ENCODE results near the gene SPPL2B. TPM values are rescaled to one million over a fixed set of nuclear protein-coding genes. Genes with fewer than 3 reads are reported as not detected.

SPPL2B gene
- total and polyA plus RNA-seq, 9 of the 15 experiments (the other 6 are each of a cell fraction or from before 2014, with no cell fraction given): 0.20 to 81.2 (median 15.1) TPM

DNA sequence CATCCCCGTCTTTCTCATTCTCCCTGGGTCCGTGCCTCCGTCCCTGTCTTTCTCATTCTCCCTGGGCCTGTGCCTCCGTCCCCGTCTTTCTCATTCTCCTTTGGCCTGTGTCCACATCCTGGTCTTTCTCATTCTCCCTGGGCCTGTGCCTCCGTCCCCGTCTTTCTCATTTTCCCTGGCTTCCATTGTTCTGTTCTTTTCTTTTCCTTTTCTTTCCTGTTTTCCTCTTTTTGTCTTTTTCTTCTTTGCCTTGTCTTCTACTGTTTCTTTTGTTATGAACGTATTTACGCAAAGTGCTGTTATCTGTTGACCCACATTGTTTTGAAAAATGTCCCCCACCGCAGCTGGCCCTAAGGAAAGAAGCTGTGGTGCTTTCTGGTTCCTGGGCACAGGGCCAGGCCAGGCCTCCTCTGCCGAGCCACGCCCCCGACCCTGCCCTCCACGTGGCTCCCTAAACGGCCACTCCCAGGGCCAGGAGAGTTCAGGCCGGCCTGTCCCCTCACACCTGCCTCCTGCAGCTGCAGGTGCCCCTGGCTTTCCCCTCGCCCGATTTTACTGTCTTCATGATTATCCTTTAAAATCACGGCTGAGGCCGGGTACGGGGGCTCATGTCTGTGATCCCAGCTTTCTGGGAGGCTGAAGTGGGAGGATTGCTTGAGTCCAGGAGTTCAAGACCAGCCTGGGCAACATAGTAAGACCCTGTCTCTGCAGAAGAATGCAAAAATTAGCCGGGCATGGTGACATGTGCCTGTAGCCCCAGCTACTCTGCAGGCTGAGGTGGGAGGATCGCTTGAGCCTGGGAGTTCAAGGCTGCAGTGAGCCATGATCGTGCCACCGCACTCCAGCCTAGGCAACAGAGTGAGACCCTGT lies 17.5 kb downstream of the SPPL2B start (continued):
- TF ChIP-seq RBM25 (IDR thresholded peaks at IDR 0.05; ENCODE audit: low read depth, low read length, severe bottlenecking): no peak
- TF ChIP-seq ZSCAN29 (IDR thresholded peaks at IDR 0.05): no peak
- TF ChIP-seq, protein P1, sequence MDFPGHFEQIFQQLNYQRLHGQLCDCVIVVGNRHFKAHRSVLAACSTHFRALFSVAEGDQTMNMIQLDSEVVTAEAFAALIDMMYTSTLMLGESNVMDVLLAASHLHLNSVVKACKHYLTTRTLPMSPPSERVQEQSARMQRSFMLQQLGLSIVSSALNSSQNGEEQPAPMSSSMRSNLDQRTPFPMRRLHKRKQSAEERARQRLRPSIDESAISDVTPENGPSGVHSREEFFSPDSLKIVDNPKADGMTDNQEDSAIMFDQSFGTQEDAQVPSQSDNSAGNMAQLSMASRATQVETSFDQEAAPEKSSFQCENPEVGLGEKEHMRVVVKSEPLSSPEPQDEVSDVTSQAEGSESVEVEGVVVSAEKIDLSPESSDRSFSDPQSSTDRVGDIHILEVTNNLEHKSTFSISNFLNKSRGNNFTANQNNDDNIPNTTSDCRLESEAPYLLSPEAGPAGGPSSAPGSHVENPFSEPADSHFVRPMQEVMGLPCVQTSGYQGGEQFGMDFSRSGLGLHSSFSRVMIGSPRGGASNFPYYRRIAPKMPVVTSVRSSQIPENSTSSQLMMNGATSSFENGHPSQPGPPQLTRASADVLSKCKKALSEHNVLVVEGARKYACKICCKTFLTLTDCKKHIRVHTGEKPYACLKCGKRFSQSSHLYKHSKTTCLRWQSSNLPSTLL (IDR thresholded peaks at IDR 0.05): no peak
- no peak for TF ChIP-seq ZNF134 (CRISPR knock-in tag; conservative IDR thresholded peaks at IDR 0.05)
- no peak for TF ChIP-seq RFX1 (IDR thresholded peaks at IDR 0.05)
- TF ChIP-seq RB1 (IDR thresholded peaks at IDR 0.05; ENCODE audit: low read depth): no peak
- TF ChIP-seq RAD21 (CRISPR knock-in tag; conservative IDR thresholded peaks at IDR 0.05 in 1 of 2, IDR thresholded peaks at IDR 0.05 in 1 of 2): no peak
- no peak for TF ChIP-seq CCAR2 (IDR thresholded peaks at IDR 0.05; ENCODE audit: low read depth, low read length)
- peak; percentile 43; the same call in 1 of the 2 replicates for TF ChIP-seq CC2D1A (IDR thresholded peaks at IDR 0.05)
- TF ChIP-seq ZNF586 (CRISPR knock-in tag; conservative IDR thresholded peaks at IDR 0.05): no peak
- TF ChIP-seq PTTG1 (tag; IDR thresholded peaks at IDR 0.05; ENCODE audit: low read depth): no peak
- peak; percentile 68 for TF ChIP-seq POLR2AphosphoS5 (IDR thresholded peaks at IDR 0.05; ENCODE audit: control insufficient read depth, insufficient read depth, low read depth, low read length)
- TF ChIP-seq MXI1 (IDR thresholded peaks at IDR 0.05; ENCODE audit: low read depth, low read length): peak; percentile 91
- TF ChIP-seq KLF16 (IDR thresholded peaks at IDR 0.05): 0 out of 2 replicates have a peak, but pooled peaks have one; percentile 46
- TF ChIP-seq, protein P2, sequence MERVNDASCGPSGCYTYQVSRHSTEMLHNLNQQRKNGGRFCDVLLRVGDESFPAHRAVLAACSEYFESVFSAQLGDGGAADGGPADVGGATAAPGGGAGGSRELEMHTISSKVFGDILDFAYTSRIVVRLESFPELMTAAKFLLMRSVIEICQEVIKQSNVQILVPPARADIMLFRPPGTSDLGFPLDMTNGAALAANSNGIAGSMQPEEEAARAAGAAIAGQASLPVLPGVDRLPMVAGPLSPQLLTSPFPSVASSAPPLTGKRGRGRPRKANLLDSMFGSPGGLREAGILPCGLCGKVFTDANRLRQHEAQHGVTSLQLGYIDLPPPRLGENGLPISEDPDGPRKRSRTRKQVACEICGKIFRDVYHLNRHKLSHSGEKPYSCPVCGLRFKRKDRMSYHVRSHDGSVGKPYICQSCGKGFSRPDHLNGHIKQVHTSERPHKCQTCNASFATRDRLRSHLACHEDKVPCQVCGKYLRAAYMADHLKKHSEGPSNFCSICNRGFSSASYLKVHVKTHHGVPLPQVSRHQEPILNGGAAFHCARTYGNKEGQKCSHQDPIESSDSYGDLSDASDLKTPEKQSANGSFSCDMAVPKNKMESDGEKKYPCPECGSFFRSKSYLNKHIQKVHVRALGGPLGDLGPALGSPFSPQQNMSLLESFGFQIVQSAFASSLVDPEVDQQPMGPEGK (CRISPR knock-in tag; IDR thresholded peaks at IDR 0.05; ENCODE audit: borderline replicate concordance): no peak
- TF ChIP-seq HMGN3 (IDR thresholded peaks at IDR 0.05; ENCODE audit: borderline replicate concordance, extremely low read depth, insufficient read length, low read depth, low read length): peak; percentile 62
- no peak for TF ChIP-seq SMAD3 (CRISPR knock-in tag; conservative IDR thresholded peaks at IDR 0.05)
- no peak for TF ChIP-seq RCOR1 (IDR thresholded peaks at IDR 0.05; ENCODE audit: borderline replicate concordance in 1 of 2, low read depth in 2 of 2, low read length in 2 of 2)
- TF ChIP-seq SRF (CRISPR knock-in tag; IDR thresholded peaks at IDR 0.05): no peak
- peak; percentile 58; the same call in 1 of the 2 replicates for TF ChIP-seq ESRRA (IDR thresholded peaks at IDR 0.05; ENCODE audit: borderline replicate concordance, low read depth)
- no peak for TF ChIP-seq FOXA1 (IDR thresholded peaks at IDR 0.05; ENCODE audit: borderline replicate concordance)
- no peak for TF ChIP-seq SNAPC5 (CRISPR knock-in tag; IDR thresholded peaks at IDR 0.05)
- no peak for TF ChIP-seq ZNF644 (tag; IDR thresholded peaks at IDR 0.05; ENCODE audit: low read depth)
- no peak for TF ChIP-seq DIDO1 (tag; IDR thresholded peaks at IDR 0.05; ENCODE audit: low read depth)
- TF ChIP-seq ARID2 (IDR thresholded peaks at IDR 0.05): peak; percentile 73; the same call in 1 of the 2 replicates

All from K562 (cell line).